ENCODE measurements around the gene MS4A7.
A peak's percentile ranks its signal among the peaks of the same experiment; 100 is the strongest.

Gene MS4A7

DNA sequence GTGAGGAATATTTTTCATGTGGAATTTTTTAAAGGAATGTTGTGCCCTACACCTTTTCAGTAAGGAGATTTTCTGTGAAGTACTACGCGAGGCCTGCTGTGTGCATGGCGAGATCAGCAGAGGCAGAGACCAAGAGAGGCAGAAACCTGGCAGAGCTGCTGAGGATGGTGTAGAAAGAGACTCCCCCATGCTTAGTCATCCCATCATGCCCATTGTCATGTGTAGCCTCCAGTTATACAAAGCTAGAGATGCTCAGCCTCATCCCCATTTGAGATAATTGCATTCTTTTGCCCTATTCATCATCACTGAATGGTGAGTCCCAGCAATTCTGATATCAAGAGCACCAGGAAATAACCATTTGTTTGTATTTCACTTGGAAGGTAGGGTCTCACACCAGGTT lies 3.0 kb upstream of the MS4A7 start:
- H3F3A ChIP-seq (ENCODE audit: low read depth), result peaks cover 5% of the 10 kb centered on the region; the same call in 1 of the 2 replicates
- no peaks in the 10 kb centered on the region for H3K27me3 ChIP-seq (ENCODE audit: insufficient read depth, low read length, poor library complexity, severe bottlenecking)
- no peaks in the 10 kb centered on the region for H3K9me3 ChIP-seq (ENCODE audit: insufficient read depth, low read depth, low read length)
- no peak overlapping the region; the same call in 1 of the 2 replicates for H2AFZ ChIP-seq (ENCODE audit: low read length)
- no peaks in the 10 kb centered on the region for H3K79me2 ChIP-seq (ENCODE audit: insufficient read depth, low read length)
- TF ChIP-seq, protein P1, sequence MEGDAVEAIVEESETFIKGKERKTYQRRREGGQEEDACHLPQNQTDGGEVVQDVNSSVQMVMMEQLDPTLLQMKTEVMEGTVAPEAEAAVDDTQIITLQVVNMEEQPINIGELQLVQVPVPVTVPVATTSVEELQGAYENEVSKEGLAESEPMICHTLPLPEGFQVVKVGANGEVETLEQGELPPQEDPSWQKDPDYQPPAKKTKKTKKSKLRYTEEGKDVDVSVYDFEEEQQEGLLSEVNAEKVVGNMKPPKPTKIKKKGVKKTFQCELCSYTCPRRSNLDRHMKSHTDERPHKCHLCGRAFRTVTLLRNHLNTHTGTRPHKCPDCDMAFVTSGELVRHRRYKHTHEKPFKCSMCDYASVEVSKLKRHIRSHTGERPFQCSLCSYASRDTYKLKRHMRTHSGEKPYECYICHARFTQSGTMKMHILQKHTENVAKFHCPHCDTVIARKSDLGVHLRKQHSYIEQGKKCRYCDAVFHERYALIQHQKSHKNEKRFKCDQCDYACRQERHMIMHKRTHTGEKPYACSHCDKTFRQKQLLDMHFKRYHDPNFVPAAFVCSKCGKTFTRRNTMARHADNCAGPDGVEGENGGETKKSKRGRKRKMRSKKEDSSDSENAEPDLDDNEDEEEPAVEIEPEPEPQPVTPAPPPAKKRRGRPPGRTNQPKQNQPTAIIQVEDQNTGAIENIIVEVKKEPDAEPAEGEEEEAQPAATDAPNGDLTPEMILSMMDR (conservative IDR thresholded peaks at IDR 0.05; ENCODE audit: low read length), result no peak
- no peak for TF ChIP-seq EZH2phosphoT487 (IDR thresholded peaks at IDR 0.05; ENCODE audit: borderline replicate concordance)
- H3K4me1 ChIP-seq (ENCODE audit: insufficient read depth, low read length, poor library complexity, severe bottlenecking), result peaks cover 66% of the 10 kb centered on the region
- H3K9me2 ChIP-seq (replicated peaks; ENCODE audit: low read depth, low read length), result no peaks in the 10 kb centered on the region
- H3K9ac ChIP-seq (ENCODE audit: low read depth, low read length, poor library complexity, severe bottlenecking), result no peak overlapping the region
- no peak overlapping the region for H3K4me2 ChIP-seq (ENCODE audit: low read depth, low read length, poor library complexity, severe bottlenecking)
- H4K20me1 ChIP-seq (ENCODE audit: insufficient read depth, low read length, poor library complexity, severe bottlenecking), result no peaks in the 10 kb centered on the region
- H3K36me3 ChIP-seq (ENCODE audit: insufficient read depth, low read length), result no peaks in the 10 kb centered on the region
- no peak overlapping the region for H3K4me3 ChIP-seq (ENCODE audit: low read length, poor library complexity, severe bottlenecking)

DNA sequence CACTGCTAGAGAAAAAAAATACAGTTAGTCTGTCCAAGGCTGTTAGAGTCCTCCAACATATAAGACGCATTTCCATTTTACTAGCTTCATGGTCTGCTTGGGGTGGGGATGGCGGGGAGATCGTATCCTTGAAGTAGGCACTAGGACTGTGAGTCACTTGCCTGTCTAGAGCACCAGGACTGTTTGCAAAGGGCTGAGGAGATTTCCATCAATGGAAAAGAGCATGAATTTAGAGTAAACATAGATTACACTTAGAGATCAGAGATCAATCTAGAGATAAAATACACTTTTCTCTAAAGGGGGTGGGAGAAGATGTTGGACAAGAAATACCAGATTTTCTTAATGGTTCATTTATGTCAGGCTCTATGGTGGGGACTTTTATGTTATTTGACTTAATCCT lies 1.7 kb upstream of the MS4A7 start:
- Histone ChIP-seq H3K27me3 (ENCODE audit: insufficient read depth, low read length, poor library complexity, severe bottlenecking) (no peaks in the 10 kb centered on the region), H3K79me2 (ENCODE audit: insufficient read depth, low read length) (no peaks in the 10 kb centered on the region), H3K36me3 (ENCODE audit: insufficient read depth, low read length) (no peaks in the 10 kb centered on the region), H3K9me3 (ENCODE audit: insufficient read depth, low read depth, low read length) (no peaks in the 10 kb centered on the region), H2AFZ (ENCODE audit: low read length) (no peak overlapping the region), H3K4me2 (ENCODE audit: low read depth, low read length, poor library complexity, severe bottlenecking) (no peak overlapping the region), H3K4me1 (ENCODE audit: insufficient read depth, low read length, poor library complexity, severe bottlenecking) (peaks cover 69% of the 10 kb centered on the region), H3F3A (ENCODE audit: low read depth) (peaks cover 5% of the 10 kb centered on the region; the same call in 1 of the 2 replicates), H3K9ac (ENCODE audit: low read depth, low read length, poor library complexity, severe bottlenecking) (no peak overlapping the region), H3K9me2 (replicated peaks; ENCODE audit: low read depth, low read length) (no peaks in the 10 kb centered on the region), H3K4me3 (ENCODE audit: low read length, poor library complexity, severe bottlenecking) (no peak overlapping the region), H4K20me1 (ENCODE audit: insufficient read depth, low read length, poor library complexity, severe bottlenecking) (no peaks in the 10 kb centered on the region)
- TF ChIP-seq, protein P1 (conservative IDR thresholded peaks at IDR 0.05; ENCODE audit: low read length), result no peak
- TF ChIP-seq EZH2phosphoT487 (IDR thresholded peaks at IDR 0.05; ENCODE audit: borderline replicate concordance), result no peak

DNA sequence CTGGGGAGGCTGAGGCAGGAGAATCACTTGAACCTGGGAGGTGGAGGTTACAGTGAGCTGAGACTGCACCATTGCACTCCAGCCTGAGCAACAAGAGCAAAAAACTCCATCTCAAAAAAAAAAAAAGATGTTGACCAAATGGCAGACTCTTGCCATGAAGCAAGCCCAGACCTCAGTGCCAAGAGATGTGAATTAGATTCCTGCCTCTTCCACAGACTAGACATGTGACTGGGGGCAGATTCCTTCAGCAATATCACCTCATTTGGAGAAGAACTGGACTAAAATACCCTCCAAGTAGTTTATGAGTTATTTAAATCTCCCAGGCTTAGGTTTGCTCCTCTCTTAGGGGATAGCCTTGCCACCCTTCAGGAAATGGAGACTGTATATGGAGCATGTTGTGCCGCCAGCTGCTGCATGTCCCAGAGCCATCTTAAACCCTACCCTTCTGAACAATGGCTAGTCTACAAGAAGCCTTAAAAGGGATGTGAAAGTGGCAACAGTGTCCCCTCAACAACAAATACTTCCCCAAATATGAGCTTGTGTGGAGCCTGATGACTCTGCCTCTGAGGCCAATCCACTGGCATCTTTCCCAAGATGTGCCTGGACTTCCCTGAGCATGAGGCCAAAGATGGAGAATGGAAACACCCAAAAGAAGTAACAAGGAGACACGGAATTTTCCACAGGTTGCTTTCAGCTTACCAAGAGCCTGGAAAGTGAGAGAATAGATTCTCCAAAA lies 763 bp upstream of the MS4A7 start:
- Histone ChIP-seq H3K79me2 (ENCODE audit: insufficient read depth, low read length) (no peaks in the 10 kb centered on the region), H4K20me1 (ENCODE audit: insufficient read depth, low read length, poor library complexity, severe bottlenecking) (no peaks in the 10 kb centered on the region), H3K27me3 (ENCODE audit: insufficient read depth, low read length, poor library complexity, severe bottlenecking) (no peaks in the 10 kb centered on the region), H3K36me3 (ENCODE audit: insufficient read depth, low read length) (no peaks in the 10 kb centered on the region), H3K4me1 (ENCODE audit: insufficient read depth, low read length, poor library complexity, severe bottlenecking) (peaks cover 63% of the 10 kb centered on the region), H3K4me3 (ENCODE audit: low read length, poor library complexity, severe bottlenecking) (peak overlapping the region; percentile 67), H3K4me2 (ENCODE audit: low read depth, low read length, poor library complexity, severe bottlenecking) (peak overlapping the region; percentile 87), H2AFZ (ENCODE audit: low read length) (peak overlapping the region; percentile 34), H3F3A (ENCODE audit: low read depth) (peaks cover 5% of the 10 kb centered on the region; the same call in 1 of the 2 replicates), H3K9me3 (ENCODE audit: insufficient read depth, low read depth, low read length) (no peaks in the 10 kb centered on the region), H3K9me2 (replicated peaks; ENCODE audit: low read depth, low read length) (no peaks in the 10 kb centered on the region), H3K9ac (ENCODE audit: low read depth, low read length, poor library complexity, severe bottlenecking) (peak overlapping the region; percentile 58)
- TF ChIP-seq EZH2phosphoT487 (IDR thresholded peaks at IDR 0.05; ENCODE audit: borderline replicate concordance), result no peak
- TF ChIP-seq, protein P1 (conservative IDR thresholded peaks at IDR 0.05; ENCODE audit: low read length), result no peak
